Kidney tubule cell (primary cell): ENCODE data around the gene IKZF1.

Experiments used
- DNase-seq: peaks from one replicate; pipeline ENCODE4 v3.0.0-alpha.2; 2018; ENCODE audit warnings: low spot score

IKZF1 gene

GRCh38 chr7:50304129-50304910 is at the start of gene IKZF1:
IKZF1 (plus strand) TSS chr7:50304716; CDS start chr7:50319062, 14,346 bp downstream.
- peak; percentile 27 for DNase-seq

- no peak for DNase-seq
Measured at GRCh38 chr7:50261593-50261992, 42.9 kb upstream of the IKZF1 start.

GRCh38 chr7:50262446-50262845 is 42.1 kb upstream of the IKZF1 start:
- no peak for DNase-seq

GRCh38 chr7:50262916-50263690 is 41.4 kb upstream of the IKZF1 start:
- peak; percentile 64 for DNase-seq

- peak; percentile 26 for DNase-seq
Measured at GRCh38 chr7:50264908-50265307, 39.6 kb upstream of the IKZF1 start.

- DNase-seq, result no peak
Measured at GRCh38 chr7:50265968-50266634, 38.4 kb upstream of the IKZF1 start.

GRCh38 chr7:50266635-50267386 is 37.7 kb upstream of the IKZF1 start:
- DNase-seq, result no peak

GRCh38 chr7:50267525-50268041 is 36.9 kb upstream of the IKZF1 start:
- no peak for DNase-seq

GRCh38 chr7:50268223-50268622 is 36.3 kb upstream of the IKZF1 start:
- no peak for DNase-seq

- DNase-seq, result no peak
Measured at GRCh38 chr7:50268990-50269389, 35.5 kb upstream of the IKZF1 start.

GRCh38 chr7:50270531-50271018 is 33.9 kb upstream of the IKZF1 start:
- no peak for DNase-seq

GRCh38 chr7:50272808-50273207 is 31.7 kb upstream of the IKZF1 start:
- no peak for DNase-seq

GRCh38 chr7:50273301-50273700 is 31.2 kb upstream of the IKZF1 start:
- DNase-seq, result no peak

GRCh38 chr7:50273870-50274269 is 30.6 kb upstream of the IKZF1 start:
- DNase-seq, result no peak

GRCh38 chr7:50274361-50274760 is 30.2 kb upstream of the IKZF1 start:
- no peak for DNase-seq

- DNase-seq, result no peak
Measured at GRCh38 chr7:50275430-50275829, 29.1 kb upstream of the IKZF1 start.

GRCh38 chr7:50276483-50276882 is 28.0 kb upstream of the IKZF1 start:
- DNase-seq, result no peak

GRCh38 chr7:50278120-50278519 is 26.4 kb upstream of the IKZF1 start:
- DNase-seq, result no peak

GRCh38 chr7:50281680-50282445 is 22.7 kb upstream of the IKZF1 start:
- DNase-seq, result no peak

GRCh38 chr7:50282813-50283605 is 21.5 kb upstream of the IKZF1 start:
- no peak for DNase-seq
